Upper lobe of left lung (tissue), 6 donors: Measurements from ENCODE around the gene ANKRD52. TPM values are rescaled to one million over a fixed set of nuclear protein-coding genes. Genes with fewer than 3 reads are reported as not detected.

ENCODE experiments used
- ATAC-seq, 2 donors: fragments of 200-7000 bp; cut with Tn5 transposase; one replicate each; pipeline ENCODE4 v1.9.1; 2022; ENCODE audit warnings: mild to moderate bottlenecking in 2 of 2, moderate library complexity in 2 of 2; ENCODE audit not compliant: low FRiP score in 2 of 2
- DNase-seq, 2 donors: peaks; one replicate each; pipeline ENCODE4 v3.0.0-alpha.2; 2019 to 2020
- H3K27ac ChIP-seq, 4 donors: fragments of 200-600 bp; sonication (generic); one replicate each; pipeline ENCODE4 v1.5.1; 2016 to 2019
- H3K27me3 ChIP-seq, 4 donors: fragments of 200-600 bp; sonication (generic); one replicate each; pipeline ENCODE4 v1.5.1; 2017 to 2019
- H3K36me3 ChIP-seq, 4 donors: fragments of 200-600 bp; sonication (generic); one replicate each; pipeline ENCODE4 v1.5.1; 2016 to 2019
- H3K4me1 ChIP-seq, 4 donors: fragments of 200-600 bp; sonication (generic); one replicate each; pipeline ENCODE4 v1.5.1; 2018 to 2019
- H3K4me3 ChIP-seq, 4 donors: fragments of 200-600 bp; sonication (generic); one replicate each; pipeline ENCODE4 v1.5.1; 2017 to 2019; ENCODE audit warnings: mild to moderate bottlenecking in 2 of 4, moderate library complexity in 1 of 4
- H3K9me3 ChIP-seq, 4 donors: fragments of 200-600 bp; sonication (generic); one replicate each; pipeline ENCODE4 v1.5.1; 2018 to 2019
- CTCF ChIP-seq, 6 experiments: fragments of 450-650 bp in 4 of 6; fragments of 200-600 bp in 2 of 6; sonication (generic) in 2 of 6; IDR thresholded peaks; one replicate each; pipeline ENCODE4 v1.5.1; 2016 to 2019; ENCODE audit warnings: antibody characterized with exemption in 6 of 6
- EP300 ChIP-seq, 4 donors: sonication (generic); formaldehyde crosslinking; IDR thresholded peaks; one replicate each; pipeline ENCODE4 v1.5.1; 2017; ENCODE audit warnings: antibody characterized with exemption in 4 of 4, control low read depth in 2 of 4
- POLR2A ChIP-seq, 4 donors: fragments of 450-650 bp; IDR thresholded peaks; one replicate each; pipeline ENCODE4 v1.5.1; 2016 to 2017; ENCODE audit warnings: antibody characterized with exemption in 4 of 4, mild to moderate bottlenecking in 2 of 4
- POLR2AphosphoS5 ChIP-seq, 2 donors: sonication (generic); formaldehyde crosslinking; IDR thresholded peaks; one replicate each; pipeline ENCODE4 v1.5.1; 2017; ENCODE audit warnings: antibody characterized with exemption in 2 of 2
- WGBS, 2 donors: methylation state at CpG; one replicate each; pipeline ENCODE4 v1.1.5; 2017 to 2018; 5-methylcytosine and 5-hydroxymethylcytosine counted together
- total RNA-seq, 6 donors: library from RNA; depleted of rRNA in 4 of 6; stranded (reverse); fragments of >200 nt in 4 of 6; gene quantifications; one replicate each; pipeline versions ENCODE4 v1.1.0 to v1.2.1, GENCODE V29; 2016 to 2021
- donor health status: DM: no; HTN: no; CAD: no; lungs with moderate emphysema.
- donor health status: DM: no; HTN: yes; CAD: no; lungs with severe emphysema.

Gene ANKRD52
- total RNA-seq, 6 donors from 2014 or later = 17.6 to 48.2 (median 28.8) TPM

GRCh38 chr12:56213878-56214277, 44.3 kb downstream of the ANKRD52 start:
- no peaks in the 10 kb centered on the region for H3K9me3 ChIP-seq
- no peak overlapping the region for H3K27ac ChIP-seq
- 92 to 96% methylated on average over 5 of the region's 5 CpGs for WGBS, 2 donors
- peaks cover 0 to 4% (median 0%) of the 10 kb centered on the region in 4 donors for H3K4me1 ChIP-seq
- no peak overlapping the region for H3K4me3 ChIP-seq
- no peak for TF ChIP-seq EP300 (IDR thresholded peaks at IDR 0.05)
- no peak for TF ChIP-seq POLR2AphosphoS5 (IDR thresholded peaks at IDR 0.05)
- no peak for TF ChIP-seq CTCF (IDR thresholded peaks at IDR 0.05)
- TF ChIP-seq POLR2A (IDR thresholded peaks at IDR 0.05) = no peak
- DNase-seq = no peak
- ATAC-seq = no peak
- H3K36me3 ChIP-seq = peaks cover 46 to 82% (median 69%) of the 10 kb centered on the region in 4 donors
- H3K27me3 ChIP-seq = no peaks in the 10 kb centered on the region

- ATAC-seq (no peak), DNase-seq (no peak)
- WGBS, 2 donors = 100% methylated on average over 1 of the region's 1 CpG
- no peak overlapping the region for H3K27ac ChIP-seq
- TF ChIP-seq POLR2A (IDR thresholded peaks at IDR 0.05) (no peak), EP300 (IDR thresholded peaks at IDR 0.05) (no peak), CTCF (IDR thresholded peaks at IDR 0.05) (no peak), POLR2AphosphoS5 (IDR thresholded peaks at IDR 0.05) (no peak)
- H3K9me3 ChIP-seq = no peaks in the 10 kb centered on the region
- no peak overlapping the region for H3K4me3 ChIP-seq
- H3K27me3 ChIP-seq = no peaks in the 10 kb centered on the region
- H3K36me3 ChIP-seq = peaks cover 55 to 98% (median 84%) of the 10 kb centered on the region in 4 donors
- H3K4me1 ChIP-seq = peaks cover 0 to 1% (median 0%) of the 10 kb centered on the region in 4 donors
These were observed 45.8 kb downstream of the ANKRD52 start for GRCh38 chr12:56212361-56212760.

- Histone ChIP-seq H3K4me1 (no peaks in the 10 kb centered on the region), H3K27me3 (no peaks in the 10 kb centered on the region), H3K4me3 (no peak overlapping the region), H3K9me3 (no peaks in the 10 kb centered on the region), H3K27ac (no peak overlapping the region), H3K36me3 (peaks cover 52 to 88% (median 73%) of the 10 kb centered on the region in 4 donors)
- DNase-seq (no peak), ATAC-seq (no peak)
- no peak for TF ChIP-seq EP300 (IDR thresholded peaks at IDR 0.05)
- no peak for TF ChIP-seq POLR2AphosphoS5 (IDR thresholded peaks at IDR 0.05)
- TF ChIP-seq POLR2A (IDR thresholded peaks at IDR 0.05) = no peak
- TF ChIP-seq CTCF (IDR thresholded peaks at IDR 0.05) = no peak
- WGBS, 2 donors = 91 to 99% methylated on average over 6 of the region's 6 CpGs
These were observed 50.2 kb downstream of the ANKRD52 start for GRCh38 chr12:56208006-56208405.

- Histone ChIP-seq H3K27me3 (no peaks in the 10 kb centered on the region), H3K27ac (no peak overlapping the region), H3K4me1 (peaks cover 0 to 4% (median 0%) of the 10 kb centered on the region in 4 donors), H3K36me3 (peaks cover 40 to 74% (median 59%) of the 10 kb centered on the region in 4 donors), H3K4me3 (no peak overlapping the region), H3K9me3 (no peaks in the 10 kb centered on the region)
- ATAC-seq (peak in 1 of 2 donors; percentile 82), DNase-seq (peak in 1 of 2 donors; percentile 62)
- TF ChIP-seq POLR2AphosphoS5 (IDR thresholded peaks at IDR 0.05) (no peak), CTCF (IDR thresholded peaks at IDR 0.05) (peak; percentile 35 to 63 (median 40)), POLR2A (IDR thresholded peaks at IDR 0.05) (no peak), EP300 (IDR thresholded peaks at IDR 0.05) (no peak)
- WGBS, 2 donors = 72 to 79% methylated on average over 10 to 11 of the region's 14 CpGs
These were observed 51.6 kb downstream of the ANKRD52 start for GRCh38 chr12:56206452-56207166.

- H3K4me1 ChIP-seq = peaks cover 0 to 4% (median 0%) of the 10 kb centered on the region in 4 donors
- H3K4me3 ChIP-seq = no peak overlapping the region
- H3K27me3 ChIP-seq = no peaks in the 10 kb centered on the region
- H3K27ac ChIP-seq = peak overlapping the region in 1 of 4 donors; percentile 16
- no peak for TF ChIP-seq EP300 (IDR thresholded peaks at IDR 0.05)
- no peak for TF ChIP-seq CTCF (IDR thresholded peaks at IDR 0.05)
- no peak for TF ChIP-seq POLR2A (IDR thresholded peaks at IDR 0.05)
- peaks cover 32 to 62% (median 49%) of the 10 kb centered on the region in 4 donors for H3K36me3 ChIP-seq
- no peaks in the 10 kb centered on the region for H3K9me3 ChIP-seq
- DNase-seq (no peak), ATAC-seq (no peak)
These were observed 52.7 kb downstream of the ANKRD52 start for GRCh38 chr12:56205445-56205844.
